ENCODE results near the gene CHMP3. TPM values are rescaled to one million over a fixed set of nuclear protein-coding genes. Genes with fewer than 3 reads are reported as not detected.
A peak's percentile ranks its signal among the peaks of the same experiment; 100 is the strongest.

Gene CHMP3
- total and polyA plus RNA-seq, 2 of the 13 experiments (the other 11 are each of a cell fraction or from before 2014, with no cell fraction given), result 64.1 to 114 TPM

DNA sequence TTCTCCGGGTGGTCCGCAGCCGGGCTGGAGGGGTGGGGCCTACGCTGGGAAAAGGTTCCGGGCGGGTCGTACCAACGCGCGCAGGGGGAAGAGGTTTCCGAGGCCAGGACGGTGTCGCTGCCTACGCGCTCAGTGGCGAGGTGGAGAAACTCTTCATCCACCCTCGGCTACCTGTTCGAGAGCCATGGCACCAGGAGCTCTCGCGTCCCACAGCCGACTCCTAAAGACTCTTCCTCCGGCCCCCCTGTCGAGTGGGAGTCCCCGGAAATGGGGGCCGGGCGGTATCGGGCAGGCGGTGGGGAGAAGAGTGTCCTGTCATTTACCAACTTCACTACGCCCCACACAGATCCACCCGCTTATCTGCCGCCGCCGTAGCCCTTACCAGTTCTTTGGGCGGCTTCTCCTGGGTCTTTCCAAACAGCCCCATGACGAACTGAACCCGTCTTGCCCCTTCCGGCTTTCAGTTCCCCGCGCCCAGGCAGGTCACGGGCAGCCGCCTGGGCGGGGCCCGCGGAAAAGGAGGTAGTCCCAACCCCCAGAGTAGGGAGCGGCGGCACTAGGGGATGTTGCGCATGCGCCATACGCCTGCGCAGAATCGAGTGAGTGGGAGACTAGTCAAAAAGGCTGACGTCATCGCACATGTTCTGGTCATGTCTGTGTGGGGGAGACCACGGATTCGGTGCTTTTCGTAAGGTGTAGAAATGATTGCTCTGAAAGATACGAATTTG, at the start of gene CHMP3 (continued):
- TF ChIP-seq, protein P1, sequence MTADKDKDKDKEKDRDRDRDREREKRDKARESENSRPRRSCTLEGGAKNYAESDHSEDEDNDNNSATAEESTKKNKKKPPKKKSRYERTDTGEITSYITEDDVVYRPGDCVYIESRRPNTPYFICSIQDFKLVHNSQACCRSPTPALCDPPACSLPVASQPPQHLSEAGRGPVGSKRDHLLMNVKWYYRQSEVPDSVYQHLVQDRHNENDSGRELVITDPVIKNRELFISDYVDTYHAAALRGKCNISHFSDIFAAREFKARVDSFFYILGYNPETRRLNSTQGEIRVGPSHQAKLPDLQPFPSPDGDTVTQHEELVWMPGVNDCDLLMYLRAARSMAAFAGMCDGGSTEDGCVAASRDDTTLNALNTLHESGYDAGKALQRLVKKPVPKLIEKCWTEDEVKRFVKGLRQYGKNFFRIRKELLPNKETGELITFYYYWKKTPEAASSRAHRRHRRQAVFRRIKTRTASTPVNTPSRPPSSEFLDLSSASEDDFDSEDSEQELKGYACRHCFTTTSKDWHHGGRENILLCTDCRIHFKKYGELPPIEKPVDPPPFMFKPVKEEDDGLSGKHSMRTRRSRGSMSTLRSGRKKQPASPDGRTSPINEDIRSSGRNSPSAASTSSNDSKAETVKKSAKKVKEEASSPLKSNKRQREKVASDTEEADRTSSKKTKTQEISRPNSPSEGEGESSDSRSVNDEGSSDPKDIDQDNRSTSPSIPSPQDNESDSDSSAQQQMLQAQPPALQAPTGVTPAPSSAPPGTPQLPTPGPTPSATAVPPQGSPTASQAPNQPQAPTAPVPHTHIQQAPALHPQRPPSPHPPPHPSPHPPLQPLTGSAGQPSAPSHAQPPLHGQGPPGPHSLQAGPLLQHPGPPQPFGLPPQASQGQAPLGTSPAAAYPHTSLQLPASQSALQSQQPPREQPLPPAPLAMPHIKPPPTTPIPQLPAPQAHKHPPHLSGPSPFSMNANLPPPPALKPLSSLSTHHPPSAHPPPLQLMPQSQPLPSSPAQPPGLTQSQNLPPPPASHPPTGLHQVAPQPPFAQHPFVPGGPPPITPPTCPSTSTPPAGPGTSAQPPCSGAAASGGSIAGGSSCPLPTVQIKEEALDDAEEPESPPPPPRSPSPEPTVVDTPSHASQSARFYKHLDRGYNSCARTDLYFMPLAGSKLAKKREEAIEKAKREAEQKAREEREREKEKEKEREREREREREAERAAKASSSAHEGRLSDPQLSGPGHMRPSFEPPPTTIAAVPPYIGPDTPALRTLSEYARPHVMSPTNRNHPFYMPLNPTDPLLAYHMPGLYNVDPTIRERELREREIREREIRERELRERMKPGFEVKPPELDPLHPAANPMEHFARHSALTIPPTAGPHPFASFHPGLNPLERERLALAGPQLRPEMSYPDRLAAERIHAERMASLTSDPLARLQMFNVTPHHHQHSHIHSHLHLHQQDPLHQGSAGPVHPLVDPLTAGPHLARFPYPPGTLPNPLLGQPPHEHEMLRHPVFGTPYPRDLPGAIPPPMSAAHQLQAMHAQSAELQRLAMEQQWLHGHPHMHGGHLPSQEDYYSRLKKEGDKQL (CRISPR knock-in tag; IDR thresholded peaks at IDR 0.05; ENCODE audit: low read depth), result 0 out of 2 replicates have a peak, but pooled peaks have one; percentile 58
- TF ChIP-seq ZNF546 (CRISPR knock-in tag; conservative IDR thresholded peaks at IDR 0.05), result no peak; the same call in 1 of the 2 replicates
- TF ChIP-seq ZSCAN9 (CRISPR knock-in tag; IDR thresholded peaks at IDR 0.05; ENCODE audit: borderline replicate concordance), result no peak; the same call in 1 of the 2 replicates
- 0 out of 2 replicates have a peak, but pooled peaks have one; percentile 4 for TF ChIP-seq ZBTB8A (CRISPR knock-in tag; IDR thresholded peaks at IDR 0.05; ENCODE audit: borderline replicate concordance, low read depth)
- peak; percentile 79 to 87 for TF ChIP-seq POLR2A (IDR thresholded peaks at IDR 0.05; ENCODE audit: insufficient read depth in 1 of 2, low read depth in 2 of 2, low read length in 2 of 2)
- TF ChIP-seq, protein P2, sequence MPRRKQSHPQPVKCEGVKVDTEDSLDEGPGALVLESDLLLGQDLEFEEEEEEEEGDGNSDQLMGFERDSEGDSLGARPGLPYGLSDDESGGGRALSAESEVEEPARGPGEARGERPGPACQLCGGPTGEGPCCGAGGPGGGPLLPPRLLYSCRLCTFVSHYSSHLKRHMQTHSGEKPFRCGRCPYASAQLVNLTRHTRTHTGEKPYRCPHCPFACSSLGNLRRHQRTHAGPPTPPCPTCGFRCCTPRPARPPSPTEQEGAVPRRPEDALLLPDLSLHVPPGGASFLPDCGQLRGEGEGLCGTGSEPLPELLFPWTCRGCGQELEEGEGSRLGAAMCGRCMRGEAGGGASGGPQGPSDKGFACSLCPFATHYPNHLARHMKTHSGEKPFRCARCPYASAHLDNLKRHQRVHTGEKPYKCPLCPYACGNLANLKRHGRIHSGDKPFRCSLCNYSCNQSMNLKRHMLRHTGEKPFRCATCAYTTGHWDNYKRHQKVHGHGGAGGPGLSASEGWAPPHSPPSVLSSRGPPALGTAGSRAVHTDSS (CRISPR knock-in tag; conservative IDR thresholded peaks at IDR 0.05), result no peak
- TF ChIP-seq ZNF20 (CRISPR knock-in tag; IDR thresholded peaks at IDR 0.05), result peak; percentile 87; the same call in 1 of the 2 replicates
- peak; percentile 39; the same call in 1 of the 2 replicates for TF ChIP-seq ELF3 (CRISPR knock-in tag; IDR thresholded peaks at IDR 0.05)
- no peak for TF ChIP-seq ZNF577 (CRISPR knock-in tag; IDR thresholded peaks at IDR 0.05; ENCODE audit: borderline replicate concordance, low read depth)
- peak; percentile 54 for TF ChIP-seq BORCS8-MEF2B (CRISPR knock-in tag; IDR thresholded peaks at IDR 0.05)
- peak; percentile 78 for TF ChIP-seq FOSL2 (CRISPR knock-in tag; IDR thresholded peaks at IDR 0.05)
- TF ChIP-seq NFKB2 (CRISPR knock-in tag; IDR thresholded peaks at IDR 0.05; ENCODE audit: borderline replicate concordance), result no peak; the same call in 1 of the 2 replicates
- no peak for TF ChIP-seq MYNN (CRISPR knock-in tag; IDR thresholded peaks at IDR 0.05; ENCODE audit: low read depth)
- peak; percentile 39; the same call in 1 of the 2 replicates for TF ChIP-seq SRY (CRISPR knock-in tag; IDR thresholded peaks at IDR 0.05)
- TF ChIP-seq HNF4G (IDR thresholded peaks at IDR 0.05; ENCODE audit: borderline replicate concordance, low read depth, low read length), result no peak; the same call in 1 of the 2 replicates
- TF ChIP-seq HNF4G (CRISPR knock-in tag; IDR thresholded peaks at IDR 0.05; ENCODE audit: borderline replicate concordance, low read depth), result 0 out of 2 replicates have a peak, but pooled peaks have one; percentile 4
- no peak for TF ChIP-seq SMAD9 (CRISPR knock-in tag; IDR thresholded peaks at IDR 0.05)
- TF ChIP-seq, protein P3, sequence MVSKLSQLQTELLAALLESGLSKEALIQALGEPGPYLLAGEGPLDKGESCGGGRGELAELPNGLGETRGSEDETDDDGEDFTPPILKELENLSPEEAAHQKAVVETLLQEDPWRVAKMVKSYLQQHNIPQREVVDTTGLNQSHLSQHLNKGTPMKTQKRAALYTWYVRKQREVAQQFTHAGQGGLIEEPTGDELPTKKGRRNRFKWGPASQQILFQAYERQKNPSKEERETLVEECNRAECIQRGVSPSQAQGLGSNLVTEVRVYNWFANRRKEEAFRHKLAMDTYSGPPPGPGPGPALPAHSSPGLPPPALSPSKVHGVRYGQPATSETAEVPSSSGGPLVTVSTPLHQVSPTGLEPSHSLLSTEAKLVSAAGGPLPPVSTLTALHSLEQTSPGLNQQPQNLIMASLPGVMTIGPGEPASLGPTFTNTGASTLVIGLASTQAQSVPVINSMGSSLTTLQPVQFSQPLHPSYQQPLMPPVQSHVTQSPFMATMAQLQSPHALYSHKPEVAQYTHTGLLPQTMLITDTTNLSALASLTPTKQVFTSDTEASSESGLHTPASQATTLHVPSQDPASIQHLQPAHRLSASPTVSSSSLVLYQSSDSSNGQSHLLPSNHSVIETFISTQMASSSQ (IDR thresholded peaks at IDR 0.05; ENCODE audit: low read depth), result no peak; the same call in none of the 2 replicates
- TF ChIP-seq, protein P3 (CRISPR knock-in tag; IDR thresholded peaks at IDR 0.05; ENCODE audit: borderline replicate concordance), result peak; percentile 67; the same call in 1 of the 2 replicates

Data from HepG2 (cell line).